NCI-H446 (cell line): ENCODE measurements around the gene PTGS1.
"Not testable (repeated sequence)": the region's sequence is repeated elsewhere in the genome, so short reads cannot be mapped to it uniquely, and the experiment has no call there.

Experiments used
- DNase-seq, 2 experiments: peaks; one replicate each; lab custom pipeline; 2025; lab: John Stamatoyannopoulos, UW

PTGS1 gene

DNA sequence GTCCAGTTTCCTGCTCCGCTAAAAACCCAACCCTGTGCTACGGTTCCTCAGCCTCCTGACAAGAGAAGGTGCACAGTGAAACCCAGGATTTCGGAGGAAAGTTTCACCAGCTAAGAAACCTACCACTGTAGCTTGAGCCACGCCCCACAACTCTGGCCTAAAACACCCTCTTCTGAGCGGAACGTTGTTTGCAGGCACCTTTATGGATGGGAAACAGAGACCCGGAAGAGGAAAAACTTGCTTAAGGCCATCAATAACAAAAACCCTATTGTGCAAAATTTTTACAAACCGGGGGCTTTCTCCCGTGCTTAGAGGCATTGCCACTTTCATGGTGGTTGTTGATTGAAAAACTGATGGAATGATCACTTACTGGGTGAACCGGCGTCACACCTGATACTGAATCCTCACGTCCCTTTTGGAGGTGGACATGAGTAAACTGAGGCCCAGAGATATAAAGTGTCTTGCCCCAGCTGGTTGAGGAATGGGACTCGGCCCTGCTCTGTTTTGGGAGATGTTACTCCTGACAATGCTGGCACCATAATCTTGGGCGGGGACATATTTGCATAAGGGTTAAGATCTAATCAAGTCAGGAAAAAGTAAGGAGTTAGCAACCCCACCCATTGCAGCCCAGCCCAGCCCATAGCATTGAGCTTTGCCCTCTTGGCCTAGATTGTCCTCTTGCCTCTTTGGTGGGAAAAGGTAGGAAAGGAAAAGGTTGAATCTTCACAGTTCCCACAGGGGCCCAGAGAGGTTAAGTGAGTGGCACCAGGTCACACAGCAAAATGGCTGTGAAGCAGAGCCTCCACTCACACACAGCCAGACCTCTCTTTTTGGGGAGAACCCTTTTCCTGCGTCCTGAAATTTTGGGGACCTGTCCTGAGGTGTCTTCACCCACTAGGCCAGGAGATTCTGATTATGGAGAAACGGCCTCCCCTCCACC lies 23.2 kb upstream of the PTGS1 start:
- DNase-seq = no peak

DNA sequence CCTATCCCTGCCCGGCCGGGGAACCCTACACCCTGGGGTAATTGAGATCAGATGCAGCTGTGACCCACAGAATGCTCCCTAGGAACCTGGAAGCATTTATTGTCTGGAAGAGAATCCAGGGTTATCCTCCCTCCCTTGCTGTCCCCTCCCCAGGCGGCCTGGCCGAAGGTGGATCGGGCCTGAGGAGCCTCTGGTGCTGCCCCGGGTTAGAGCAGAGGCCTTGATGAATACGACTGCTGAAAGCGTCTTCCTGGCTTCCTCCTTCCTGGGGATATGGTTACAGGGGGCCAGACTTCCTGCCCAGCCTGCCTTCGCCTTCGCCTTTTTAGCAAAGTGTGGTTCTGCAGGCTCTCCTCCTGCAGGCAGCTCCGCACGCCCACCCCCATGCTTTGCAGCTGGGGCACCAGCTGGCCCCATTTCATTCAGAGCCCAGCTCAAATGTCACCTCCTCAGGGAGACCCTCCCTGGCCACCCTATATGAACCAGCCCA lies 22.5 kb upstream of the PTGS1 start:
- no peak for DNase-seq

DNA sequence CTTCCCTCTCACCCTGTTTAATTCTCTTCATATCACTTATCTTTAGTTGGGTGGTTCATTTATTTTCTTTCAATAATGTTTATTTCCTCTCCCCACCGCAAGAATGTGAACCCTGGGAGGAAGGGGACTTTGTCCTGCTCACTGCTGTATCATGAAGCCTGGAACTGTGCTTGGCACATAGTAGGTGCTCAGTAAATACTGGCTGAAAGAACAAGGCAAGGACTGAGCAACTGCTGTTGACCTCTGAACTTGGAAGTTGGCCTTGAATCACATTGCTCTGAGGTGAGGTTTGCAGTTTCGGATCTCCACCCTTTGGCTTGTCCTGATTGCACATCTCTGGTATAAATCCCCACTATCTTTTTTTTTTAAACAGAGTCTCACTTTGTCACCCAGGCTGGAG lies 22.0 kb upstream of the PTGS1 start:
- DNase-seq = no peak

DNA sequence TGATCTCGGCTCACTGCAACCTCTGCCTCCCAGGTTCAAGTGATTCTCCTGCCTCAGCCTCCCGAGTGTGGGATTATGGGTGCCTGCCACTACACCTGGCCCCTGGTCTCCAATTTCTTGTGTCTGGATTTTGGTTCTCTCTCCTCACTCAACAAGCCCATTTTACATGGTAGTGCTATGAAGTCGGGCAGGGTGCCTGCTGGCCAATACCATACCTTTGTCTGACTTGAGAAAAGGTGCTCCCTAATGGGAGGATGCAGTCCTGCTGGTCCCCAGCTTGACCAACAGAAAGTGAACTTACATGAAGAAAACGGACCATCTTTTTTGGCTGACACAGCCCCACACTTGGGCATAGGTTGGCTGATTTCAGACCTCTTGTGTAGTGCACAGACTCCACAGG lies 21.6 kb upstream of the PTGS1 start:
- no peak for DNase-seq

DNA sequence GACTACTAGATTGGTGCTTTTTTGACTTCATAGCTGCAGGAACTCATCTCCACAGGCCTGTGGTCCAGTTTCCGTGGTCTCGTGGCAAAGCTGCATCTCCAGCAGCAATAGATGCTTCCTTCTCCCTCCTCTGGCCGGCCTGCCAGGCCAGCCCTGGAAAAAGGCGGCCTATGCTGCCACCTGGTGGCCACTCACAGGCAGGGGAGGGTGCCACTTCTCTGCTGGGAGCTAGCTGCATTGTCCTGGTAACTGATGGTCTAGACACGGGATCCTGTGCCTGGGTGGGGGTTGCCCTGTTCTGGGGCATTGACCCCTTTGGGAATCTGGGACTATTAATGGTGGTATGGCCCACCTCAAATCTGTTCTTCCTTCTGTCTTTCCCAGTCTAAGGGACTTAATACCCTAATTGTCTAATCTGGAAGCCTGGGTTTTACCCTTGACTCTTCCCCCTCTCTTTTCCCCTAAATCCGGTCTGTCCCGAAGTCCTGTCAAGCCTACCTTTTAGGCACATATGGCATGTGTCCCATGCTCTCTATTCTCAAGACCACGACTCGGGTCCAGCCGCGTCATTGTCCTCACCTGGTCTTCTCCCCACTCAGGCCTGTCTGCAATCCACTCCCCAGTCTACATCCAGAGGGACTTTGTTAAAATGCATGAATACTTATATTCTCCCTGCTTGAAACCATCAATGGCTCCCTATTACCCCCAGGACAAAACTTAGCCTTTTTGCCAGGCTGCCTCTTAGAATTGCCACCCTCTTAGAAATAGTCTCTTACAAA lies 20.1 kb upstream of the PTGS1 start:
- DNase-seq = peak; percentile 7 to 63

DNA sequence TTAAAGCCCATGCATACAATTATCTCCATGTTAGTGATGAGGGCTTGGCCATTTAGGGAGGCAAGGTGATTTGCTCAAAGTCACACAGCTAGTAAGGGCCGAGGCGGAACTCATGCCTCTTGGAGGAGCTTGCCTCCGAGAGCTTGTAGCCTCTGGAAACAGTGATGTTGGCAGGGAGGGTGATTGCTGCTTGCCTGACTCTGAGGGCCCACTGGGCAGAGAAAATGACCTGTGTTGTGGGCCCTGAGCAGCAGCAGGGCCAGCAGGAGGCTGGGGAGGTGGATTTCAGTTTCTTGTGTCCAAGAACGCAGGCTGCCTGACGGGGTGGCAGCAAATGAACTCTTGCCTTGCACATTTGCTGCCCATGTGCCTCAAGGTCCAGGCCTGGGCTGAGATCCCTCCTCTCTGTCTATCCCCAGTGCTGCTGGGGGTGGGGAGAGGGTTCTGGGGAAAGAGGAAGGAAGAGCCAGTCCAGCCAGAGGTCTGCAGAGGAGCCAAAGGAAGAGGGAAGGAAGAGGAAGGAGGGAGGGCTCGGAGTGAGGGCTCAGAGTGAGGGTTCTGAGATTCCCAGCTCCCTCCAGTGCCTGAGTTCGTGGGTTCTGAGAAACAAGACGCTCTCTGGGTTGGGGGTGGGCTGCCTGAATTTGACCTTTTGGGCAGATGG lies 16.2 kb upstream of the PTGS1 start:
- no peak for DNase-seq

DNA sequence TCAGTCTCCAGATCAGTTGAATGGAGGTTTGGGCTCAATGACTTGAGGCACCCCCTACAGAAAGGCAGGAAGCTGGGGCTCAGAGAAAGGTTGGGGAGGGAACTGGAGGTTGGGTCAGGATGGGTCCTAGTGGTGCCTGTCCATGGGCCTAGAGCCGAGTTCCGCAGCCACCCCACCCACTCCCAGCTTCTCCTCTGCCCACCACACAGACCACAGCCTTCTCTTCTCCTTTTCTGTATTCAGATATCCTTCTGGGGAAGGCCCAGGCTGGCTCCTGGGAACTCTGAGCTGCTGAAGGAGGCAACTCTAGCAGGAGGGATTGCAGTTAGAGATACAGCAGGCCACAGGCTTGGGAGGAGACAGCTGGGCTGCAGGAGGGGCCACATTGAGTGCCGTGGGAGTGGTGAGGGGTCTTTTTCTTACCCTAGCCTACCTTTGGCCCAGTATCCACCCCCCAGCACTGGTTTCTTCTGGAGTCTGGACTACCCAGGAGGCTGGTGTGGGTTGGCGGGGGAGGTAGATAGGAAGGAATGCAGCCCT lies 15.4 kb upstream of the PTGS1 start:
- no peak for DNase-seq

DNA sequence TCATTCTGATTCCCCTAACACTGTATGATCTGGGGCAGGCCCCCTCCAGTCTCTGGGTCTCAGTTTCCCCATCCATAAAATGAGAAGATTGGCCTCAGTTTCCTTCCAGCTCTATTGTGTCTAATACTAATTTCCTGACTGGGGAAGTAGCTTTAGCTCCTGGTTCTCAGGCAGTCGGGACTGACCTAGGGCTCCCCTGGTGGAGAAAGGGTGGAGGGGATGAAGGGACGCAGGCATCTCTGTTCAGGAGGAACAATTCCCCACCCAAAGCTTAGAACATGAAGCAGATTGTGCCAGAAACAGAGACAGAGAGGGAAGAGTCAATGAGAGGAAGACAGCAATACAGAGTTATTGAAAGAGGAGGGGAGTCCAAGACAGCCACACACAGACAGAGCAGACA lies 14.2 kb upstream of the PTGS1 start:
- DNase-seq = no peak

DNA sequence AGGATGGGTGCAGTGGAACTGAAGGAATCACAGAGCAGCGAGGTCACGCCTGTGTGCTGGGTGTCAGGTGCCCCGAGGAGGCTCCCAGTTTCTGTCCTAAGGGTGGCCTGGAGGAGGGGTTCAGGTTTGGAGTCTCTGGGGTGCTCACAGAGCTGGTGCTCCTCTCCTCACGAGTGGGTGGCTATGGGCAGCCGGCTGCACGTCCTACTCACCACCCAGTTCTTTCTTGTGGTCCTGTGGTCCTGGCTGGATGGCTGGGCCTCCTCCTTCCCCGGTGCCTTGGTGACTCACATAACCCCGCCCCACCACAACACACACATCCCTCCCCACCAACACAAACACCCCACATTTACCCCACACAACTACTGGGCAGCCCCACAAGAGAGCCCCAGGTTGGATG lies 9.9 kb upstream of the PTGS1 start:
- DNase-seq = no peak

DNA sequence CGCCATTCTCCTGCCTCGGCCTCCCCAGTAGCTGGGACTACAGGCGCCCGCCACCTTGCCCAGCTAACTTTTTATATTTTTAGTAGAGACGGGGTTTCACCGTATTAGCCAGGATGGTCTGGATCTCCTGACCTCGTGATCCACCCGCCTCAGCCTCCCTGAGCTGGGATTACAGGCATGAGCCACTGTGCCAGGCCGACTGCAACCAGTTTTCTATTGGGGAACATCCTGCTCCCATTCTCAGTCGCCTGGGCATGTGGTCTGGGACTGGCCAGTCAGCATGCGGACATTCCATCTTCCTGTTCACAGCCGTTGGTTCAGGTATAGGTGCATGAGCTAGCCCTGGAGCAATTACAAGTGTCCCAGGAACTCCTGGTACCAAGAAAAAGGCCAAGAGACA lies 7.7 kb upstream of the PTGS1 start:
- not testable (repeated sequence) for DNase-seq

DNA sequence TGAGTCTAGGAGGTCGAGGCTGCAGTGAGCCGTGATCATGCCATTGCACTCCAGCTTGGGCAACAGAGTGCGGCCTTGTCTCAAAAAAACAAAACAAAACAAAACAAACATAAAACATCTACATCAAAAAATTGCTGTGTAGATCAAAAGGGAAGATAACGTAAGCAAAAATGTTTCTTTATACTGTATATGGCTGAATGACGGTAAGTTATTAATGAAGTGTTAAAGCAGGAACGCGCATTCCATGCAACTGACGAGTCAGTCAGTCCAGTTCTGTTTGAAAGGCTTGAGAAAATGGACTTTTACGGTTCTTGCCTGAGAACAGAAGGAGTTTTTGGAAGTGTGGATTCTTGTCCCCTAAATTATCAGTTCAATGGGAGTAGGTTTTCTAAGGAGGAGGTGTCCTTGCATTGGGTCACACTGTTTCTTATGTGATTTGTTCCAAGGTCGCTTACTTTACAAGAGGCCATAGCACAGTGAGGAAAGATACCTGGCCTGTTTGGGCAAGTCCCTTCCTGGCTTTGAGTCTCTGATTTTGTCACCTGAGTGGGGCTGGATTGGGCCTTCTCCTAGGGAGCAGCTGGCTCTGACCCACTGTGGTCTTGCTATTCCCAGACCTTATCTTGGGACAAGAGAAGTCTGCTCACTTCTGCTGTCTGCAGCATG lies 6.6 kb upstream of the PTGS1 start:
- DNase-seq = no peak

DNA sequence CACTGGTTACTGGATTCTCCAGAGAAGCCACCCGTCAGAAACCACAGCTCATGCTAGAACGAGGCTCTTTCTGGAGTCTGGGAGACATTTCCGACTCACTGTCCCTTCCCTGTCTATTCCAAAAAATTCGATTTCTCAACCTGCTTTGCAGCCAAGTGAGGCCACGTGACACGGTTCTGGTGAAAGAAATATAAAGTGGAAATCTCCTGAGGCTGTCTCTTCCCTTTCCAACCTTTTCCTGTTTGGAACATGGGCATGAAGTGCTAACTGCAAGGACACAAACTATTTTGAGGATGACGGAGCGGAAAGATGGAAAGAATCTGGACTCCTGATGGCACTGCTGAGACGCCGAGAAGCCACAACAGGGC lies 6.1 kb upstream of the PTGS1 start:
- DNase-seq = no peak

DNA sequence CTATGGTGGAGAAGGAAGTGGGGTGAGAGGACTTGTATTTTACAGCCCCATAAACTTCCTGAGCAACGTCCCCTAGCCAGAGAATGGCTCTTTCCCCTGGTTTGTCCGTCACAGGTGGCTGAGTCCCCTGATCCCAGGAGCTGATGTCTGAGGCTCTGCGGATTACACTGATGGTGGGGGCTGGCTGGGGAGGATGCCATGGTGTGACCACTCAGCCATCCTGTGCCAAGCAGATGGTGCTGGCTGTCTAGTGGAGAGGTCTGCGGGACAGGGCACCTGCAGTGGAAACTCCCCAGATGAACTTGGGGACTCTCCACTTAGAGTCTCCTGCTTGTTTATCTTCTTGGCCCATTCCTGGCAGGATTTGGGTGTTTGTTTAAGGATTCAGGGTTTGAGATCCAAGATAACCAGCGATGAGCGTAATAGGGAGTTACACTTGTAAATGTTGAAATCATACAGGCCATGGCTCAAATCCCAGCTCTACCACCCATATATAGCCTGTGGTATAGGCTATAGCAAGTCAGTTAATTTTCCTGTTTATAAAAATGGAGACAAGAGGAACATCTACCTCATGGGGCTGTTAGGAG lies 4.7 kb upstream of the PTGS1 start:
- no peak for DNase-seq

DNA sequence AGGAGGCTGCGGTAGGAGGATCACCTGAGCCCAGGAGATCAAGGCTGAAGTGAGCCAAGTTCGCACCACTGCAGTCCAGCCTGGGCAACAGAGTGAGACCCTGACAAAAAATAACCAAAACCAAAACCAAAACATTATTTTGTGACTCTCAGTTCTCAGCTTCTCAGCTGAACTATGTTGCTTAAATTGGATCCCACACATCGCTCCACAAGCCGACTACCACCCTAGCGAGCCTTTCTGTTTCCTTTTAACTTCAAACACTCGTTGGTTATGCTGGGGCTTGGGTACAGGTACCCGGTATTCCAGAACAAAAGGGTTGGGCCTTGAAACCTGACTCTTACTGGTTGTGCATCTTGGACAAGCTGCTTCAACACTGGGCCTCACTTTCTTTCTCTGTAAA lies 3.8 kb upstream of the PTGS1 start:
- no peak for DNase-seq

DNA sequence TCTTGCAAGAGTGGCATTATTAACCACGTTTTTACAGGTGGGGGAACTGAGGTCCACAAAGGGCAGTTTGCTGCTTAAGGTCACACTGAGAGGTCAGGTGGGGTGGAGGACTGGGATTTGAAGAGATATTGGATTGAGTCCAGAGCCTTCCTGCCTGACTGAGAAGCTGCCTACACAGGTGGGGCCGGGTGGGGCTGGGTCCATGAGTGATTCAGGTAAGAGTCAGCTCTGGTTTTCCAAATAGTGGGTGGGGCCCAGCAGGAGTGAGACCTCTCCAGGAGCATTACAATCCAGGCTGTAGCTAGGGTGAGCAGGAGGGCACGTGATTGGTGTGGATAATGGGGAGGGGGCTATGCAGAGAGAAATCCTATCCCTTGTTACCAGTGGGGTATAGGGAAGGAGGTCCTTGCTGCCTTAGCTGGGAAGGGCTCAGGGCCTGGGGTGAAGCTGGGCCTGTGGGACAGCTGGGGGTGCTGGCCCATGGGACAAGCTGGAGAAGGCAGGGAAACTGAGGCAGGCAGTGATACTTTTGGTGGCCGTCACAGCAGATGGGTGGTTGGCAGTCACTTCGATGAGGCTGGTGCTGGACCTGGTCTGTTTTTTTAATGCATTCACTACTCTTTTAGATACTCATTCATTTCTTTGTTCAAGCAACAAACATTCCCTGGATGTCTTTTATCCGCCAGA lies 2.9 kb upstream of the PTGS1 start:
- no peak for DNase-seq

DNA sequence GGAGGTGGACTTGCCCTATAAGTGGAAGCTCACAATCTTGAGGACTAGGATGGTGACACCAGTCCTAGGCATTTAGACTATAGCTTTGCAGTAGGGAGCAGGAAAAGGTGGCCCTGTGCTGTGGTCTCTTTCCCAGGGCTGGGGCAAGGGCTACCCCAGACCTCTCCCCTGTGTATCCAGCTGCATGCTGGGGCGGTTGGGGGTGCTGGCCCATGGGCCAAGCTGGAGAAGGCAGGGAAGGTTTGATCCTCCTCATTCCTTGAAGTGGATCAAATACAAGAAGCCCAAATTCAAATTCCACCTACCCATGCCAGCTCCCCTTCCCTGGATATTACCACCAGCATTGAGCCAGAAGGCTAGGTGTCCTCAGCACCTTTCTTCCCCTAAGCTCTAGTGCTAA lies 2.2 kb upstream of the PTGS1 start:
- DNase-seq = no peak

DNA sequence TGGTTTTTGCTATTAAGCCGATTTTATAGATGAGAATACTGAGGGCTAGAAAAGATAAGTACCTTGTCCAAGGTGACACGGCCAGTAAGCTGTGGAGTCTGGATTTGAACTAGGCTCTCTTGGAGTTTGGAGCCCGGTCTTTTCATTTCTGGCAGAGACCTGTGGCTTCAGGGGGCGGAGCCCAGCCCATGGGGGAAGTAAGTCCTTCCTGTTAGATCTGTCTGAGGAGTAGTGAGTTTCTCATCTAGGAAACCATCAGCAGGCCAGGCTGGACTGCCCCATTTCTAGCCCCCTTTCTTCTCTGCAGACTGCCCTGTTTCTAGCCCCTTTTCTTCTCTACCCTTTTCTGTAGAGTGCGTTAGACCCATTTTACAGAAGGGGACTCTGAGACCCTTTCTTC lies 521 bp upstream of the PTGS1 start:
- no peak for DNase-seq

DNA sequence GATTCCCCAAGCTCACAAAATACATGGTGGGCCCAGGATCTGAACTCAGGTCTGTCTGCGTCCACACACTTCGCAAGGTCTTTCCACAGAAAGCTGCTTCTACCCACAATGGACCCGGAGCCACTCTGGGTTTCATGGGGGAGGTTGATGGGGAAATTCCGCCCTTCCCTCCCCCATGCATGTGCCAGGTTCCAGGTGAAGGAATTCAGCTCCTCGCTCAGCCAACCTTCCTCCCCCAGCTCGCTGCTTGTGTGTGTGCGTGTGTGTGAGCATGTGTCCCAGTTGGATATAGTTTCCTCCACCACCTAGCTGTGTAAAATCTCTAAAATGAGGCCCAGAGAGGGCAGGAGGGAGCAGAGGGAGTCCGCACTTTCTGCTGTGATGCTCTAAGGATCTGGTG lies 1.0 kb downstream of the PTGS1 start:
- DNase-seq = no peak

DNA sequence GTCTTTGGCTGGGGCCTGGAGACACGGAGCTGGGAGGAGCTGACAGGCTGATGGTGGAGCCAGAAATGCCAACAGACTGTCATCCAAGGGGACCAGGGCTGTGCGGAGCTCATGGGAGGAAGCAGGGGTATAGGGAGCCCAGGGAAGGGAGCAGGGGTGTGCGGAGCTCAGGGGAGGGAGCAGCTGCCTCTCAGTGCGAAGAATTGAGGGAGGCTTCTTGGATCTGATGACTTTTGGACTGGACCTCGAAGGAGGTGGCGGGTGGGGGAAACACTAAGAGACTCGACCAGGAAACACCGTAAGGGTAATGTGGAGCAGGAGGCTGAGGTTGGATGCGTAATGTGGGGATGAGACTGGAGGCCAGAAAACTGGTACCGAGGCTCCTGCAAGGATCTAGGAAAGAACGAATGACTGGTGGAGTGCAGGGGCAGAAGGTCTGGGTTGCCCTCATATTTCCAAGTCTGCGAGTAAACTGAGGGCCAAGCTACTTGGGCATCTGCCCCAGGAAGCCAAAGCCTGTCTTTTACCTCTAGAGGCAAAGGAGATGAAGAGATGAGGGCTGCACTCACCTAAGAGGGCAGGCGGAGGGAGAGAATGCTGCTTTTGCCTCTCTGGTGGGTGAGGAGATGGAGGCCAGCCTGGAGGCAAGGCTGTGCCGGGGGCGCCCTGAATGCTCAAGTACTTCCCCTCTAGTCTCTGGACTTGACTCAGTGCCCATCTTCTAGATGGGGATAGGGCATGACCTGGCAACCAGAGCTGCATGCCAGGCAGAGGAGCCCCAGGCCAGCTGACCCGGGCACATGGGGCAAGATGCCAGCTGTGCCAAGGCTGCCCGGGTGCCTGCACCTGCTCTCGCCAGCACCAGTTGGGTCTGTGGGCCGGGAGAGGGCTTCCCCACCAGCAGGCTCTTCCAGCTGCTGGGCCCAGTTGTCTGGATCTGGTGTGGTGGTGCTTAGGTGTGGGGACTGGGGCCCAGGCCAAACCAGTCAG lies 2.3 kb downstream of the PTGS1 start:
- no peak for DNase-seq
